HFFc6 (cell line): ENCODE results near the gene KRTAP10-12. TPM values are rescaled to one million over a fixed set of nuclear protein-coding genes. Genes with fewer than 3 reads are reported as not detected.

Experiments
- DNase-seq: peaks from one replicate; pipeline ENCODE4 v3.0.0-alpha.2; 2018
- H3K27ac Mint-ChIP-seq: 2 replicates; pipeline ENCODE4 v1.8.0; 2020; ENCODE audit warnings: mild to moderate bottlenecking, mixed read lengths
- H3K27me3 Mint-ChIP-seq: 2 replicates; pipeline ENCODE4 v1.8.0; 2021; ENCODE audit warnings: mild to moderate bottlenecking, moderate library complexity, mixed read lengths; ENCODE audit not compliant: insufficient read depth
- H3K36me3 Mint-ChIP-seq: 2 replicates; pipeline ENCODE4 v1.8.0; 2021; ENCODE audit warnings: low read depth, mixed read lengths
- H3K4me1 Mint-ChIP-seq: 2 replicates; pipeline ENCODE4 v1.8.0; 2020; ENCODE audit warnings: low read depth, mixed read lengths
- H3K4me3 Mint-ChIP-seq: 2 replicates; pipeline ENCODE4 v1.8.0; 2020; ENCODE audit warnings: mild to moderate bottlenecking, moderate library complexity, mixed read lengths
- H3K9me3 Mint-ChIP-seq: 2 replicates; pipeline ENCODE4 v1.8.0; 2020; ENCODE audit warnings: mild to moderate bottlenecking, mixed read lengths
- total RNA-seq, 6 experiments: library from RNA; stranded (reverse); fragmentation: NEBNext Ultra II Directional; extraction: Animal tissue kit (Norgen Biotek cat#: 25700); gene quantifications; 2 replicates in 1 of 6; 3 replicates in 5 of 6; pipeline ENCODE4 v1.2.3, GENCODE V29; 2021
- TF ChIP-seq, protein P1 (sequence below): fragments of 200-600 bp; sonication (generic); IDR thresholded peaks from 2 replicates; pipeline ENCODE4 v1.5.0; 2021; ENCODE audit warnings: antibody characterized with exemption, mild to moderate bottlenecking

The KRTAP10-12 gene
- total RNA-seq, 6 experiments from 2014 or later, result not detected

- Mint-ChIP-seq H3K4me3 (no peak overlapping the region), H3K27me3 (peaks cover 56% of the 10 kb centered on the region), H3K9me3 (no peaks in the 10 kb centered on the region), H3K36me3 (no peaks in the 10 kb centered on the region), H3K27ac (no peak overlapping the region), H3K4me1 (no peaks in the 10 kb centered on the region)
- TF ChIP-seq, protein P1, sequence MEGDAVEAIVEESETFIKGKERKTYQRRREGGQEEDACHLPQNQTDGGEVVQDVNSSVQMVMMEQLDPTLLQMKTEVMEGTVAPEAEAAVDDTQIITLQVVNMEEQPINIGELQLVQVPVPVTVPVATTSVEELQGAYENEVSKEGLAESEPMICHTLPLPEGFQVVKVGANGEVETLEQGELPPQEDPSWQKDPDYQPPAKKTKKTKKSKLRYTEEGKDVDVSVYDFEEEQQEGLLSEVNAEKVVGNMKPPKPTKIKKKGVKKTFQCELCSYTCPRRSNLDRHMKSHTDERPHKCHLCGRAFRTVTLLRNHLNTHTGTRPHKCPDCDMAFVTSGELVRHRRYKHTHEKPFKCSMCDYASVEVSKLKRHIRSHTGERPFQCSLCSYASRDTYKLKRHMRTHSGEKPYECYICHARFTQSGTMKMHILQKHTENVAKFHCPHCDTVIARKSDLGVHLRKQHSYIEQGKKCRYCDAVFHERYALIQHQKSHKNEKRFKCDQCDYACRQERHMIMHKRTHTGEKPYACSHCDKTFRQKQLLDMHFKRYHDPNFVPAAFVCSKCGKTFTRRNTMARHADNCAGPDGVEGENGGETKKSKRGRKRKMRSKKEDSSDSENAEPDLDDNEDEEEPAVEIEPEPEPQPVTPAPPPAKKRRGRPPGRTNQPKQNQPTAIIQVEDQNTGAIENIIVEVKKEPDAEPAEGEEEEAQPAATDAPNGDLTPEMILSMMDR, result no peak
- no peak for DNase-seq
Observed at GRCh38 chr21:44726826-44727225, 29.9 kb downstream of the KRTAP10-12 start.

DNA sequence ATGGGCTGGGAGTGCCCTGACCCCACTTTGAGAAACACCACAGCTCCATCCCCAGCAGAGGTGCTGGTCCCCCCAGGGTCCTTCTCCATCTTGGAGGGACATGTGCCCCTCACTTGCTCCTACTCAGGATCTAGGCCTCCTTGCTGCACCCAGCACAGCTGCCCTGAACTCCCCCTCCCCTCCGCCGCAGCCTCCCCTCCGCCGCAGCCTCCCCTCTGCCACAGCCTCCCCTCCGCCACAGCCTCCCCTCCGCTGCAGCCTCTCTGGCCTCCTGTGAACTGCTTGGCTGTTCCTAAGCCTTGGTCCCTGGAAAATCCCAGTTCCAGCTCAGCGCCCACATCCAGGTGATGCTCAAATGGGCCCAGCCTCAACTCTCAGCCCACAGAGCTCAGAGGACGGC is 30.3 kb downstream of the KRTAP10-12 start:
- H3K9me3 Mint-ChIP-seq, result no peaks in the 10 kb centered on the region
- no peaks in the 10 kb centered on the region for H3K36me3 Mint-ChIP-seq
- H3K27ac Mint-ChIP-seq, result no peak overlapping the region
- H3K27me3 Mint-ChIP-seq, result peaks cover 60% of the 10 kb centered on the region
- DNase-seq, result no peak
- H3K4me3 Mint-ChIP-seq, result no peak overlapping the region
- H3K4me1 Mint-ChIP-seq, result no peaks in the 10 kb centered on the region
- TF ChIP-seq, protein P1, result no peak

DNA sequence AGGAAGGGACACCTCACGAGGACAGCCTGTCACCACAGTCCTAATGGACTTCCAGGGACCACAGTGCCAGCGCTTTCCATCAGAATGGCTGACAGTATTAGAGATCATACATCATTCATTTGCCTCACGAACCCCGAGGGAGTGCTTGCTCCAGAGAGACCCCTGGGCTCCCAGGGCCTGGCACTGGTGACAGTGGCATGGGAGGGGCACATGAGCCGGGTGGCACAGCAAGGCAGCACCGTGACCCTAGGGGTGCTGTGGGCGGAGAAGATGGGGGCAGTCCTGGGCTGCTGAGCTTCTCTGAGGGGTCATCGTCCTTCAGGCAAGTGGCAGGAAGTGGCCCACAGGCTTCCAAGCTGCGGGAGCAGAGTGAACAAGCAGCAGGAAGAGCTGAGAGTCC is 30.8 kb downstream of the KRTAP10-12 start:
- Mint-ChIP-seq H3K27me3 (peaks cover 59% of the 10 kb centered on the region), H3K36me3 (no peaks in the 10 kb centered on the region), H3K4me3 (no peak overlapping the region), H3K9me3 (no peaks in the 10 kb centered on the region), H3K27ac (no peak overlapping the region), H3K4me1 (no peaks in the 10 kb centered on the region)
- TF ChIP-seq, protein P1, result no peak
- DNase-seq, result no peak

DNA sequence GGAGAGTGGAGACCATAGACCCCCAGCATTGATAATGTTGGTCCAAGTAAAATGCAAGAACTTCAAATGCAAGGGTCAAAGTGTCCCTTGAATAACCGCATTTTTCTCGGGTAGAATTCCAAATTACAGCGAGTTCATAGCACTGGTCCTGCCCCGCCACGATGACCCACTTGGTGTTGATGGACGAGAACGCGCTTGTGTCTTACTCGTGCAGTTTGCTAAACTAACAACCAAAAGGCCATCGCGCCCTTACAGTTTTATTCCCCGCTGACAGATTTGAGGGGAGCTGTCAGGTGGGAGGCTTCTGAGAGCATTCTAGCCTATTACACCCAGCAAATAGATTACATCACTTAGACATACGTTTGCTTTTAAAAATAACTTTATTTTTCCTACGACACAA is 31.7 kb downstream of the KRTAP10-12 start:
- no peaks in the 10 kb centered on the region for H3K36me3 Mint-ChIP-seq
- no peaks in the 10 kb centered on the region for H3K9me3 Mint-ChIP-seq

DNA sequence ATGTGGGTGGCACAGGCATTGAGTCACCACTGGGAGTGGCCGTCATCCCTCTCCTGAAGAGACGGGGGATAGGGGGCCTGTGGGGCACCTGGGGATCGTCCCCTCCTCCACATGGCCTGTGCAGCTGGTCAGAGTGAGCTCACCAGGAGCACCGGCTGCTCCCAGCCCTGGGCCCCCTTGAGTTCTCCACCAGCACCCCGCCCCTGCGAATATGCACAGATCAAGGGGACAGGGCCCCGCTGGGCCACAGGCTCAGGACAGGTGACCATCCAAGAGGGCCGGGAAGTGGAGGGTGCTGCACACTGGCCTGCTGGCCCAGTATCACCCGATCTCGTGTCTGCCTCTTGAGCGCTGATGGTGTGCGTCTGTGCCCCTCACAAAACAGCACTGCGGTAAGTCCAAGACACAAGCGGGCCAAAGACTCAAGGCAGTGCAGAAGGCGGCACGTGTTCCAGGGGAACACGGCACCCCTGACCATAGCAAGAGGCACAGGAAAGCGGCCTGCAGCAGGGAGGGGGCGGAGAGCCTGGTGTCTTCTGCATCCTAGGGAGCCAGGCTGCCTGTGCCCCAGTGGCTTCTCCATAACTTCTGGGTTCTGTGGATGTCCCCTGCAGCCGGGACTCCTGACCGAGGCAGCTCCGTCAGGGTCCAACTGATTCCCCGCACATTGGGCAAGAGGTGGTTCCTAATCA is 32.5 kb downstream of the KRTAP10-12 start:
- no peak for DNase-seq
- Mint-ChIP-seq H3K4me3 (no peak overlapping the region), H3K27ac (no peak overlapping the region), H3K36me3 (no peaks in the 10 kb centered on the region), H3K27me3 (peaks cover 55% of the 10 kb centered on the region), H3K9me3 (no peaks in the 10 kb centered on the region), H3K4me1 (no peaks in the 10 kb centered on the region; the same call in 1 of the 2 replicates)
- TF ChIP-seq, protein P1, result no peak

More for the DNA sequence above, 31.7 kb downstream of the KRTAP10-12 start:
- Mint-ChIP-seq H3K27ac (no peak overlapping the region), H3K4me1 (no peaks in the 10 kb centered on the region; the same call in 1 of the 2 replicates), H3K27me3 (peaks cover 61% of the 10 kb centered on the region), H3K4me3 (no peak overlapping the region)
- TF ChIP-seq, protein P1, result no peak
- no peak for DNase-seq
